ENCODE results near the gene COP1. TPM values are rescaled to one million over a fixed set of nuclear protein-coding genes. Genes with fewer than 3 reads are reported as not detected.
"Not testable (repeated sequence)": the region's sequence is repeated elsewhere in the genome, so short reads cannot be mapped to it uniquely, and the experiment has no call there.

Gene COP1
- total RNA-seq, result 10 to 100 TPM; 41.9 to 47.2 TPM

DNA sequence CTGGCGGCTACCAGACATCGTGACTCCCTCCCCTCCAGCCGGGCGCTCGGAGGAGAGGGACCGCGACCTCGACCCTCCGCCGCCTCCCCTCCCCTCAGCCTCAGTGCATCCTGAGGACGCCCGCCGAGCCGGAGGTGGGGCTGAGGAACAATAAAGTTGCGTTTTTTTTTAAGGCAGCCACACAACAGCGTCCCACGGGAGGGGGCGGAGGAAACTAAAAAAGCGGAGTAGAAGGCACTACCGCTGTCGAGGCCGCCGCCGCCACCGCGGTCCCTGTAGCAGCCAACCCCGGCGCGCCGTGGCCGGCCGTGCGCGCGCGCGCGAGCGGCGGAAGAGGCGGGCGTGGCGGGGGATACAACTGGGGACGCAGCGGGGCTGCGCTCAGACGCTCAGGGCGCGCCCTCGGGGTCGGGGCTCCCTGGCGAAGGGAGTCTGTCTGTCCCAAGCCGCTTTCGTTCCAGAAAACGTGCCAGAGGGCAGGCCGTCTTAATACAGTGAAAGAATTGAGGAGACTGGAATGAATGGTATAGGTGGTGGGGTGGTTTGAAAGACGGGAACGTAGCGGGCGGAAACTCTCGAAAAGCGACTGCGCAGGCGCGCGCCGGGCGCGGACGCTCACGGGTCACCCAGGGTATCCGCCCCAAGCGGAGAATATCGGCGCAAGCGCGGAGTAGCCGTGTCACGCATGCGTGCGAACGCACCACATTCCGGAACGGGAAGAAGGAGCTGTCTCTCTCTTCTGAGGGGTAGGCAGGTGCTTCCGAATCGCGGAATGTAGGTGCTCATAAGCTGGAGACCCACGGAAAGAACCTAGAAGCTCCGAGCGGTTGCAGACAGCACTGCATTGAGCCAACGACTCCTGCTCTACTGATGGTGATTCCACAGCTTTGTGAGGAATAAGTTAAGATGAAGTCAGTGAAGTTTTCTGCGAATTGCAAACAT, at the start of gene COP1:
TSS of gene COP1 (minus strand) at position 326 of the 942 bp plus-strand sequence. CDS start at position 18, 308 bp downstream.
- no peaks in the 10 kb centered on the region for H3K9me3 Mint-ChIP-seq
- POLR2A ChIA-PET, result no interaction called here
- peak; percentile 97 for DNase-seq
- peaks cover 23% of the 10 kb centered on the region for H3K4me1 Mint-ChIP-seq
- peak within 1 kb of the TSS; percentile 98 for H3K27ac Mint-ChIP-seq
- H3K36me3 Mint-ChIP-seq (ENCODE audit: low read depth), result peaks cover 9% of the 10 kb centered on the region
- H3K27me3 Mint-ChIP-seq, result no peaks in the 10 kb centered on the region
- CTCF ChIA-PET, result interaction anchor here (0.5 to 1.4 kb wide), 2 partner anchors 13 to 26 kb away, joined by 3 to 4 read pairs; no protein-coding TSS in a partner anchor
- peak within 1 kb of the TSS; percentile 99 for H3K4me3 Mint-ChIP-seq

DNA sequence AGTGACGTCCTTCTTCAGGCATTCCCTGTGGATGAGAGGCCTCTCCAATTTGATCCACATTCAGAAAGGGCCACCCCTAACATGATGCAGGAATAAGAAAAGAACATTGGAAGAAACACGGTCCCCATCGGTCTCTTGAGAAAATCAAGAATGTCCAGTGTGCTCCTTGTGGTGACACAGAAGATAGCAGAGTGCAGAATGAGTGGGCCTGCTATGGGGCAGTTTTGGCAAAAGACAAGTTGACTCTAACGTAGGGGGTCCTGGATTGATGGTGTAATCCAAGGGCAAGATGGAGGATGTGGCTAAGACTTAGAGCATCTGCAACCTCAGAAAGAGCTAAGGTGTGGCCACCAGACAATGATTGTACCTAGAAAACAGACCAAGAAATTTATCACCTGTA, 45.1 kb upstream of the COP1 start:
- CTCF ChIA-PET, result interaction anchor here (1.1 kb wide), 1 partner anchor 9 kb away, joined by 3 read pairs; no protein-coding TSS in a partner anchor
- no peak for DNase-seq
- no peak overlapping the region for H3K27ac Mint-ChIP-seq
- H3K4me1 Mint-ChIP-seq, result no peaks in the 10 kb centered on the region
- no peaks in the 10 kb centered on the region for H3K9me3 Mint-ChIP-seq
- POLR2A ChIA-PET, result no interaction called here
- no peak overlapping the region for H3K4me3 Mint-ChIP-seq
- H3K27me3 Mint-ChIP-seq, result no peaks in the 10 kb centered on the region
- no peaks in the 10 kb centered on the region for H3K36me3 Mint-ChIP-seq (ENCODE audit: low read depth)

- H3K9me3 Mint-ChIP-seq, result no peaks in the 10 kb centered on the region
- H3K4me3 Mint-ChIP-seq, result no peak overlapping the region
- H3K27me3 Mint-ChIP-seq, result peaks cover 5% of the 10 kb centered on the region
- POLR2A ChIA-PET, result no interaction called here
- CTCF ChIA-PET, result no interaction called here
- DNase-seq, result no peak
- no peaks in the 10 kb centered on the region for H3K4me1 Mint-ChIP-seq
- H3K36me3 Mint-ChIP-seq (ENCODE audit: low read depth), result no peaks in the 10 kb centered on the region
- no peak overlapping the region for H3K27ac Mint-ChIP-seq
These were observed 37.8 kb upstream of the COP1 start for GRCh38 chr1:176244851-176245250.

- no peaks in the 10 kb centered on the region for H3K9me3 Mint-ChIP-seq
- no peak for DNase-seq
- H3K36me3 Mint-ChIP-seq (ENCODE audit: low read depth), result no peaks in the 10 kb centered on the region
- no peaks in the 10 kb centered on the region for H3K4me1 Mint-ChIP-seq
- H3K27me3 Mint-ChIP-seq, result peaks cover 5% of the 10 kb centered on the region
- no peak overlapping the region for H3K27ac Mint-ChIP-seq
- POLR2A ChIA-PET, result no interaction called here
- H3K4me3 Mint-ChIP-seq, result no peak overlapping the region
- CTCF ChIA-PET, result interaction anchor here (1.2 kb wide), 1 partner anchor 9 kb away, joined by 3 read pairs; no protein-coding TSS in a partner anchor
These were observed 36.7 kb upstream of the COP1 start for GRCh38 chr1:176243746-176244145.

GRCh38 chr1:176241385-176242015, 34.4 kb upstream of the COP1 start:
- CTCF ChIA-PET, result no interaction called here
- Mint-ChIP-seq H3K9me3 (no peaks in the 10 kb centered on the region), H3K4me1 (no peaks in the 10 kb centered on the region), H3K36me3 (ENCODE audit: low read depth) (no peaks in the 10 kb centered on the region), H3K4me3 (no peak overlapping the region), H3K27me3 (peaks cover 5% of the 10 kb centered on the region), H3K27ac (no peak overlapping the region)
- no peak for DNase-seq
- POLR2A ChIA-PET, result no interaction called here

- H3K4me1 Mint-ChIP-seq; POLR2A ChIA-PET; H3K36me3 Mint-ChIP-seq (ENCODE audit: low read depth); H3K9me3 Mint-ChIP-seq; H3K27ac Mint-ChIP-seq; H3K27me3 Mint-ChIP-seq; DNase-seq; CTCF ChIA-PET; H3K4me3 Mint-ChIP-seq: not testable (repeated sequence)
These were observed 26.6 kb upstream of the COP1 start for GRCh38 chr1:176233657-176234056.

- DNase-seq, result no peak
- Mint-ChIP-seq H3K27me3 (no peaks in the 10 kb centered on the region), H3K4me1 (no peaks in the 10 kb centered on the region), H3K9me3 (peaks cover 2% of the 10 kb centered on the region), H3K4me3 (no peak overlapping the region), H3K36me3 (ENCODE audit: low read depth) (no peaks in the 10 kb centered on the region), H3K27ac (no peak overlapping the region)
- ChIA-PET POLR2A (no interaction called here), CTCF (no interaction called here)
These were observed 20.5 kb upstream of the COP1 start for GRCh38 chr1:176227579-176227978.

GRCh38 chr1:176225911-176226310, 18.8 kb upstream of the COP1 start:
- Mint-ChIP-seq H3K27ac (no peak overlapping the region), H3K4me1 (no peaks in the 10 kb centered on the region), H3K36me3 (ENCODE audit: low read depth) (no peaks in the 10 kb centered on the region), H3K27me3 (no peaks in the 10 kb centered on the region), H3K9me3 (no peaks in the 10 kb centered on the region), H3K4me3 (no peak overlapping the region)
- no peak for DNase-seq
- POLR2A ChIA-PET, result no interaction called here
- CTCF ChIA-PET, result interaction anchor here (1.4 kb wide), 1 partner anchor 14 kb away, joined by 3 read pairs; no protein-coding TSS in a partner anchor

- H3K36me3 Mint-ChIP-seq (ENCODE audit: low read depth), result no peaks in the 10 kb centered on the region
- H3K27ac Mint-ChIP-seq, result no peak overlapping the region
- DNase-seq, result no peak
- no peaks in the 10 kb centered on the region for H3K27me3 Mint-ChIP-seq
- ChIA-PET CTCF (interaction anchor here (1.4 kb wide), 1 partner anchor 14 kb away, joined by 3 read pairs; no protein-coding TSS in a partner anchor), POLR2A (no interaction called here)
- no peaks in the 10 kb centered on the region for H3K9me3 Mint-ChIP-seq
- no peaks in the 10 kb centered on the region for H3K4me1 Mint-ChIP-seq
- H3K4me3 Mint-ChIP-seq, result no peak overlapping the region
These were observed 18.4 kb upstream of the COP1 start for GRCh38 chr1:176225479-176225875.

DNA sequence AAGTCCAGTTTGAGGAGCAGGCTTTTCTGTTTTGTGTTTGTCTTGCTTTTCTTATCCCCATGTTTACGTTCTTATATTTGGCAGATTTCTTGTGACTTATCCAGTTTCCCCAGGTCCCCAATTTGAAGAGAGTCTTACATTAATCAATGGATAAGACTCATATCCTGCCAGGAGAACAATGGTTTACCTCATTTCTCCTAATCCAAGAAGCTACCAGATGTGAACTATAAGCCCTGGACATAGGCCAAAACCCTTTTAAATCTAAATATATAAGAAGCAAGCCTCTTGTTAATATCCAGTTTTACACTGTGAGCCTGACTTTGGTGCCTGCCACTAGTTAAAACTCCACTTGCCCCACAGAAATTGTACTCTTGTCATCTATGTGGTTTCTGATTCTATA, 15.1 kb upstream of the COP1 start:
- no peak for DNase-seq
- Mint-ChIP-seq H3K4me1 (no peaks in the 10 kb centered on the region), H3K27ac (no peak overlapping the region), H3K36me3 (ENCODE audit: low read depth) (no peaks in the 10 kb centered on the region), H3K4me3 (no peak overlapping the region), H3K9me3 (peaks cover 2% of the 10 kb centered on the region), H3K27me3 (peaks cover 7% of the 10 kb centered on the region)
- ChIA-PET CTCF (no interaction called here), POLR2A (no interaction called here)

DNA sequence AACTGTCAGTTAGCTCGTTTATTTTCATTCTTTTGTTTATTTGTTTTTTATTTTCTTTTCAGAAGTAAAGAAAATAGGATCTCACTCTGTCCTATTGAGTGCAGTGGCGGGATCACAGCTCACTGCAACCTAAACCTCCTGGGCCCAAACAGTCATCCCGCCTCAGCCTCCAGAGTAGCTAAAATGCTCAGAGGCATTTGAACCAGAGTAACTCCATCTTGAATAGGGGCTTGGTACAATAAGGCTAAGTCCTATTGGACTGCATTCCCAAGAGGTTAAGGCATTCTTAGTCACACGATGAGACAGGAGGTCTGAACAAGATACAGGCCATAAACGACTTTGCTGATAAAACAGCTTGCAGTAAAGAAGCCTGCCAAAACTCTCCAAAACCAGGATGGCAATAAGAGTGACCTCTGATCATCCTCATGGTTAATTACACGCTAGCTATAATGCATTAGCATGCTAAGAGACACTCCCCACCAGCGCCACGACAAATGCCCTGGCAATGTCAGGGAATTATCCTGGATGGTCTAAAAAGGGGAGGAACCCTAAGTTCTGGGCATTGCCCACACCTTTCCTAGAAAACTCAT, 13.1 kb upstream of the COP1 start:
- Mint-ChIP-seq H3K9me3 (peaks cover 2% of the 10 kb centered on the region), H3K27ac (no peak overlapping the region), H3K4me3 (no peak overlapping the region), H3K4me1 (no peaks in the 10 kb centered on the region), H3K36me3 (ENCODE audit: low read depth) (no peaks in the 10 kb centered on the region), H3K27me3 (peaks cover 16% of the 10 kb centered on the region)
- no peak for DNase-seq
- ChIA-PET POLR2A (no interaction called here), CTCF (interaction anchor here (0.6 to 1.4 kb wide), 3 partner anchors 8 to 264 kb away, joined by 3 to 4 read pairs (median 4); no protein-coding TSS in a partner anchor)

GRCh38 chr1:176217461-176218099, 10.5 kb upstream of the COP1 start:
- no peak for DNase-seq
- Mint-ChIP-seq H3K27ac (no peak overlapping the region), H3K36me3 (ENCODE audit: low read depth) (no peaks in the 10 kb centered on the region), H3K9me3 (peaks cover 2% of the 10 kb centered on the region), H3K4me1 (no peaks in the 10 kb centered on the region), H3K4me3 (no peak overlapping the region), H3K27me3 (peaks cover 22% of the 10 kb centered on the region)
- POLR2A ChIA-PET, result no interaction called here
- CTCF ChIA-PET, result no interaction called here

- POLR2A ChIA-PET, result no interaction called here
- Mint-ChIP-seq H3K9me3 (peaks cover 2% of the 10 kb centered on the region), H3K4me1 (no peaks in the 10 kb centered on the region), H3K36me3 (ENCODE audit: low read depth) (no peaks in the 10 kb centered on the region), H3K27me3 (peaks cover 22% of the 10 kb centered on the region), H3K27ac (no peak overlapping the region), H3K4me3 (no peak overlapping the region)
- CTCF ChIA-PET, result no interaction called here
- DNase-seq, result no peak
These were observed 8.9 kb upstream of the COP1 start for GRCh38 chr1:176216031-176216430.
